HG02763 (cell line): ENCODE measurements around the gene CDK14.

Source experiments
- ATAC-seq: cut with Tn5 transposase; IDR thresholded peaks from one replicate; pipeline ENCODE4 v1.9.1; 2021; ENCODE audit warnings: mild to moderate bottlenecking, moderate library complexity; ENCODE audit not compliant: unreplicated experiment

CDK14 gene

DNA sequence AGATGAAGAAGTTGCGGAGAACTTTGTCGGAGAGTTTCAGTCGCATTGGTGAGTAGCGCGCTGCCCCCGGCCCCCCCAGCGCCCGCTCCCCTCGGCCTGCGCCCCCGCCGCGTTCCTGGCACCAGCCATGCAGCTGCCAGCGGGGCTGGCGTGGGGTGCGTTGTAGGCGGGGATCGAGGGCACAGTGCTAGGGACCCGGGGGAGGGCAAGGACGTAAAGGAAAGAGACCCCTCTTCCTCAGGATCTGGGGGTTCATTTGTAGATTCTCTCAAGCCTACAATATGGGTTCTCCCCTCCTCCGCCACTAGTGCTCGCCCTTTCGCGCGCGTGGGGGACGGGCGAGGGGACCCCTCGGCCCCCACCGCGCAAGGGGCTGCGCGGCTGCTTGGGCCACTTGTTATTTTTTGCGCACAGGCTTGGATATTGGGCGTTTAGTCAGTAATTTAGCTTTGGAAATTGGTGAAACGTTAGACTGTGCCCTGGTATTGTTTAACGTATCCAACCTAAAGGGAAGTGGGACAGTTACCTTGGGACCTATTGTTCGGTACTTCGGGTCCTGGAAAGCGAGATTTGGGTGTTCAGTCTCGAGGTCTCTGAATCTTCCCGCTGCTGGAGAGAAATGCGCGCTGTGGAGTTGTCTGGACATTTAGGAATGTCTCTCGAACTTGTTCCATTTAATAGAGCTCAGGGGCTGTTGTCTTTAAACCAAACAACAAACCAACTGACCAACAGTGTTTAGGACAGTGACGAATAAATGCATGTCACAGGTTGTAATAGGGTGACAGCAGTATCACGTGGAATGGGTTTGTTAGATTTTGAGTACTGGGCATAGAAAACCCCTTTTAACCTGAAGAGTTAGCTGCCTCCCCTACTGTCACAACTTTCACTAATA is 796 bp downstream of the CDK14 start:
- peak; percentile 19 for ATAC-seq

DNA sequence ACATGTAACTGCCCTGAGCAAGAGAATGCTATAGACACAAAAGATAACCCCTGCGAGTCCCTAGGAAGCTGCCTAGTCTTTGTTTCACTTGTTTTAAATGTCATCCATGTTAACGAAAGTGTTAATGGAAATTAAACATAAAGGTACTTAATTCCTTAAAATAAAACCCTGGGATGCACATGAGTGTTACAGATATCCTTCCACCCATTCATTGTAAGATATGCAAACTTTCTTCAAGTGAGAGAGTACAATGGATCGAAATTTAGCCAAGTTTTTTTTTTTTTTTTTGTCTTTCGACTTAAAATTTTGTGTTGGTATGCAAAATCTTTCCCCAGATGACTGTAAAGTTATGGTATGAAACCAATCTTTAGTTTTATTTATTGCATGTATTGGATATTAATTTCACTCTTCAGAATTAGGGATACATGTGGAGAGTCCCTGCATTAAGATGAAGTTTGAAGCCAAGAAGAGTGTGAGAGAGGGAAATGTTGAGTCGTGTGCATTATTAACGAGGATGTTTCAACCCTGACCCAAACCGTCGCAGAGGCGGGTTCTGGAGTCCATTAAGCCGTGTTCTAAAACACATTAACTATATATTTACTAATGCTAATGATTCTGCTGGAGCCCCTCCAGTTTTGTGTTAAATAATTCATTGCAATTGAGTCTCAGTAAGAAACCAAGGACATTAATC is 1.6 kb downstream of the CDK14 start:
- ATAC-seq = no peak

DNA sequence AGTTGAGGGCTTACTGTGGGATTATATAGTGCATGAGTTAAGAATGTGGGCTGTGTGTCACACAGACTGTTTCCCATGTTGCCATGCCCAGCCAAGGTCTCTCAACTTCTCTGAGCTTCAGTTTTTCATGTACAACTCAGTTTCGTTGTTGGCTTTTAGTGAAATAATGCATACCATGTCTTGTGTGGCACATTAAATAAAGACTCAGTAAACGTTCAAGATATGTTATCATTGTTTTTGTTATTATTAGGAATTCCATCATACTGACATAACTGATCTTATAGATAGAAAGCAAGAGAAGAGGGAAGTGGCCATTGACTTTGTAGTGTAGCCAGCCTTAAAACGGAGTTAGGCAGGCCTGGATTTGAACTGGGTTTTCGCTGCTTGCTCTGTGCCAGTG is 2.9 kb downstream of the CDK14 start:
- no peak for ATAC-seq

DNA sequence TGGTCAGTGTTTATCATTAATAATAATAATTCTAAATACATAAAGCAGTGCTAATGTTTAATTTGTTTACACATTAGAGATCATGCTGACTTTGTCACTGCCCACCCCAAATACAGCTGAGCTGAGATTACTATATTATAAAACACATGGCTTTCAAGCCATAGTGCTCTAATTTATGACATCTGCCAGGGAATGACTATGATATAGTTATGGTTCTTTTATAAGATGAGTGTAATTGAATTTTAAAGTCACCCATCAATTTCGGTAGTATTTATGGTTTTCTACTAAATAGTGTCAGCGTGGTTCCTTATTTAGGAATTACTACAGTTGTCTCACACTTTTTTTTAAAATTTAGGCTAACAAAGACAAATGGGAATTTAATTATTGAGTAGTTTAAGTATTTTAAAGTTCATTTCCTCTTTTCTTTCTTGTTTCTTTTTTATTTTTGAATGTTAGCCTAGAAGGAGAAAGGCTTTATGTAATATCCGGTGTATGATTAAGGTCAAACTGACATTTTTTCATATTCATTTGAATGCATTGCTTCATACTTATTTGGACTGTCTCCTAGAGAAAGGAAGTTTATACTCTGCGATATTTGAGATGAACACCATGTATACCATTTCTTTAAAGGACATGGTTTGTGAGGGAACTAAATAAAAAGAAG is 3.9 kb downstream of the CDK14 start:
- ATAC-seq = no peak

DNA sequence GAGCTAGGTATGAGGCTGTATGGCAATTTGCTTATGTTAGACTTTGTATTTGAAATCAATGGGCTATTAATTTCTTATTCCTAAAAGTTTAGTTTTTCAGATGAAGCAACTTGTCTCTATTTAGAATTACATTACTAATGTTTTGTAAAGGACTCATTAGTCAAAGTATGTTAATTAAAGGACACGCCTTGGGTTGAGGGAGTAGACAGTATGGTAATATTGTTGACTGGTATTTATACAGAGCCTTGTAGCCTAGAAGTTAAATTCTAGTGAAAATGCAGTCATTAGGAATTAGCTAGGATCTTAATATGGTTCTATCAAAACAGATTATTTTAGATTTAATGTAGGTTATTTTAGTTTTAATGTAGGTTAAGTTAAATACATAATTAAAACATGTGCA is 6.2 kb downstream of the CDK14 start:
- no peak for ATAC-seq

DNA sequence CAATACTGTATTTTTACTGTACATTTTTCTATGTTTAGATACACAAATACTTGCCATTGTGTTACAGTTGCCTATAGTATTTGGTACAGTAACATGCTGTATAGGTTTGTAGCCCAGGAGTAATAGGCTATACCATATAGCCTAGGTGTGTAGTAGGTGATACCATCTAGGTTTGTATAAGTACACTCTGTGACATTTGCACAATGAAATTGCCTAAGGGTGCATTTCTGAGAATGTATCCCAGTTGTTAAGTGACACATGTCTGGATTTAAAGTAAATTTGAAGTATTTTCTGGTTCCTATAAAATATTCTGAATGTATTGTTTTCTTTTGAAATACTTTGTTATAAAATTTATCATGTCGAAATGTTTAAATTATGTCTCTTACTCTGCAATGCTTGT is 7.2 kb downstream of the CDK14 start:
- no peak for ATAC-seq

DNA sequence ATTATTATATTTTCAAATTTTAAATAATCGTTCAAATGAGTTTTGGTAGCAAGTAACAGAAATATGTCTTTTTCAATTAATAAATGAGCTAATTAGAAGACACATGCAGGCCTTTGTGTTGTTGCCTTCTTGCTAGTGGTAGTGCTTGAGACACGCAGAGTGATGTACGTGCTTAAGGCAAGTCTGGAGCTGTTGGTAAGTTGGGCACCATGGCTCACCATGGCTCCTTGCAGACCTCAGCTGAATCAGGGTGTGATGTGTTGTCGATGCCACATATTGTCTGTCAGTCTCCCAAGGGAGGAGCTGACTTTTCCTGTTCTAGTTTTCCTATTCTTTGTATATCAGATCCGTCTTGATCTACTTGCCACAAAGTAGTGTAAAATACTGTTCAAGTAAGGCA is 8.3 kb downstream of the CDK14 start:
- no peak for ATAC-seq

DNA sequence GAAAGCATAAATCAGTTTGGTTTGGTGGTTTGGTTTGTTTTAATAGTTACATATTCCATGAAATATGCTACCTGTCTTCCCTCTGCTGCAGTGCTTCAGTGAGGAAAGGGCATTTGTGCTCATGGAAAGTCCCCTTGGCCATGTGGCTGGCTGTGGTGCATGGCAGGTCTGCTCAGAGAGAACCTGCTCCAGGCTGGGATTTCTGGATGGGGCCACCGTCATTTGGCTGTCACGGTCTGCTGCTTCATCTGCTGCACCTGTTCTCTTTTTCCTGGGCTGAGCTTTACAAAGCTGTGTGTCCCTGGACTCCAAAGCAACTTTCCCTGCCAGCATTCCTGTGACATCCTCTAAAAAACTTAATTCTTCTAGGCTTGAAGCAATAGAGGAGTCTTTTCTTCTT is 8.9 kb downstream of the CDK14 start:
- ATAC-seq = peak; percentile 57

DNA sequence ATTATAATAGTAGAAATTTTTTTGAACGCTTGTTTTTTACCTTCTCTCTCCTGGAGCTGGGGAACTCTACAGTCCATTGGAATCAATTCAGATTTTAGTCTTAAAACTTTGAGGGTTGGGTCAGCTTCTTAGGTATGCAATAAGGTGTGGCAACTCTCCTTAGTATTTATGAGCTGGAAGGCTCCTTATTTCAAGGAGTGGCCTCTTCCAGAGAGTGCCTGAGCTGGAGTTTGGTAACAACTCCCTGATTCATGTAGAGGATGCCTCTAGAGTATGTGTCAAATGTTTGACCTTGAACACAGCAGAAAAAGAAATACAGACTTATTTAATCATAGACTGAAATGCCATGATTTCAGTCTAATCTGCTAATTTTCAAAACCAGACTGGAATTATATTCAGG is 11.1 kb downstream of the CDK14 start:
- no peak for ATAC-seq

DNA sequence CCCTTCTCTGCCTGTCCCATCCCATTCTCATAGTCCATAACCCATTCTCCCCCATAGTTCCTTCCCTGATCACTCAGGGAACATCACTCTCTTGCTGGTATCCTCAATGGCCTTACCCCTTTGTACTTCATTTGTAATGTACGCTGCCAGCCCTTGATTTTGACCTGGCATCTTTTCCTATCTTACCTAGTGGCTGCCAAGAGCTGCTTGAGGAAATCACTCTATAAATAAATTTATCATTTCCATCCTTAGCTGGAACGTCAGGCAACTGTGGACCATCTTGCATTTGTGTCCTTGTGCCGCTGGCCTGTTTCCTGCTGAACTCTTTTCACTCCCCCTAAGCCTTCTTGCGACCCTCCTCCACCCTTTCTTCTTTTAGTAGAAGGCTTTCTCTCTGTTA is 14.0 kb downstream of the CDK14 start:
- no peak for ATAC-seq

DNA sequence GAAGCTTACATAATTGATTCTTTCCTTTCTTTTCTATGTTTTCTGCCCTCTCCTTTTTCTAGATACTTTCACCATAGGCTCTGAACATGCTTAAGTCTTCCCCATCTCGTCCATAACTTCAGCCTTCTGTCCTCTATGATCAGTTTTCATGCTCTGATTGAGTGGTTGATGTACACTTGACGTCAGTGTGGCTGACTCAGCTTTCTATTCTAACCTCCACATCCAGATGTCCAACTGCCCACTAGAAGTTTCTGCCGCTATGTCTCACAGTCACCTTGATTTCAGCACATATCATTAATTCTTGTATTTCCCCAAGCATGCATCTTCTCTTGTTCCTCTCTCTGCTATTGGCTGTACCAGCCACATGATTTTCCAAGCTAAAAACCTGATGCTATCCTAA is 15.0 kb downstream of the CDK14 start:
- no peak for ATAC-seq

DNA sequence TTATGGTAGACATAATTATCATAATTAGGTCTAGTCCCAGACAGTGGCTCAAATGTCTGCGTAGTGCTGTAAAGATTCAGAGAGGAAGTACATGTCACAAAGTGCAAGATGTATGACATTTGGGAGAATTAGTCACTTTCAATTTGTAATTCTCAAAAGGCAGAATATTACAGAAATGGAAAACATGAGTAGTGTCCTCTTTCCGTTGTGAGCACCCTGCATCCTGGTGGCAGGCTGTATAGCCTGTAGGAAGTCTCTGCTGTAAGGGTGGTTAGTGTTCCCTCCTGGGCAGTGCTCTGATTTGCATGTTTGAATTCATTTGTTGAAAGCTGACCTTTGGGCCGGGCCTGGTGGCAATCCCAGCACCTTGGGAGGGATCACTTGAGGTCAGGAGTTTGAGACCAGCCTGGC is 17.0 kb downstream of the CDK14 start:
- ATAC-seq = peak; percentile 82

DNA sequence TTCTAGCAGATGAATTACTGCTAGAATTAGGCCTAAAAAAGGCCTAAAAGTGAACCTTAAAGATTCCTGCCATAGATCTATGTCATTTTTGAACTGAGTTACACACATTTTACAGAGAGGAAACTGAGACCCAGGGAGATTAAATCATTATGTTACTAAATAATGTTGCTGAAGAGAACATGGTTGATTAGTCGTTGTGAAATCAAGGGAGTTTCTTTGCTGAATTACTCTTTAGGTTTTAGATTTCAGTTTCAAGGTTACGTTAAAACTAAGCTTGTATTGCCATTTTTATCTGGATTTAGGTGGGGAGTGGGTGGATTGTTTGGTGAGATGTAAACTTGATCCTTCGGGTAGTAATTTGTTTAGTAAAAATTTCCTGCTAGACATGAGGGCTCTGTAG is 21.3 kb downstream of the CDK14 start:
- no peak for ATAC-seq

DNA sequence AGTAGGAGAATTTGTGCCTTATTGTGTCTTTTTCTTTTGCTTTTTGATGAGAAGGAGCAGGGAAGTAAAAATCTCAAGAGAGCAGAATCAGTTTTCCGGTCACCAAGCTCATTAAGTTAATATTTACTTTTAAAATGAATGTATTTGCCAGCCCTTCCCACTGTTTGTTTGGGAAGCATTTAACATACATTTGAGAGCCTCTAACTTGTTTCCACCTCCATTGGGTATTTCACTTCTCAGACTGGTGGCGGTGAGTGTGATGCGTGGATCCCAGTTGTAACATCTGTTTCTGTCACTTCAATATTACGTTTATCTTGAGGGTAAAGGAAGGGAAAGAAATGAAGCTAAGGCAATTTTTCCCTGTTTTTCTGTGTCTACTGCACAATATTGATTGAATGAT is 22.8 kb downstream of the CDK14 start:
- ATAC-seq = no peak

DNA sequence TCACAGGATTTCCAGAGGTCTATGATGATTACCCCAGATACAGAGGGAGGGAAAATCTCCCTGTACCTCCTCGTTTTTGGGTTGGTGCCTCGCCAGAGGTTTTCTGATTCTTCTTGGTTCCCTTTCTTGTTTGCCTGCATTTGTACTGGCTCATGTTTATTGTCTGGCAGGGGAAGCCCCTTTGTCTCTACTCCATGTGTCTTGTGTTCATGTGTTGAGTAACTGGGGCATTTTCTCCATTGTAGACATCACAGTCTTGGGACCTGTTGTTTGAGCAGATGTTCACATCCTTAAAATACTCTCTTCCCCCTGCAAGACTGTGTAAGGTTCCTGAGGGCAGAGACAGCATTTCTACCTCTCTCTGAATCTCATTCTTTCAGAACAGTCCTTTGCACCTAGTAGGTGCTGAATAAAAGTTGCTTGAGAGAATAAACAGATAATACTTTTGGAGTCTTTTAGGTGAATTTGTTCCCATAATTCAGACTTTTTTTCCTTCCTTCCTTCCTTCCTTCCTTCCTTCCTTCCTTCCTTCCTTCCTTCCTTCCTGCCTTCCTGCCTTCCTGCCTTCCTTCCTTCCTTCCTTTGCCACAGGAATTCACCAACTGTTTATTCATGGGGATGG is 25.1 kb downstream of the CDK14 start:
- ATAC-seq = no peak

DNA sequence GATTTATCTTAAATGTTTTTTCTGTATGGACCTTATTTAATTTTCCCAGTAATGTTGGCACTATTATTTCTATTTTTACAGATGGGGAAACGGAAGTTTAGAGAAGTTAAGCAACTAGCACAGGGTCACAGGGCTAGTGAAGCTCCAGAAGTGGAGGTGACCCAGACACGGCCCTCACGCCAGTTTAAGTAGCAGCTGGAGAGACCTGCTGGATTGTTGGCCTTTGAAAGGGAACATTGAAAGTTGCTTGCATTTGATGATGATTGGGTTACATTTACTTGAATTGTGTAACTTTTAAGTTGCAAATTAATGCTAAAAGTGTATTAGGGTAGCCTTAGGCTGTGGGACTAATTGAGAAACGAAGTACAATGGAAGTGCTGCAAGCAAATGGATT is 25.6 kb downstream of the CDK14 start:
- ATAC-seq = no peak

DNA sequence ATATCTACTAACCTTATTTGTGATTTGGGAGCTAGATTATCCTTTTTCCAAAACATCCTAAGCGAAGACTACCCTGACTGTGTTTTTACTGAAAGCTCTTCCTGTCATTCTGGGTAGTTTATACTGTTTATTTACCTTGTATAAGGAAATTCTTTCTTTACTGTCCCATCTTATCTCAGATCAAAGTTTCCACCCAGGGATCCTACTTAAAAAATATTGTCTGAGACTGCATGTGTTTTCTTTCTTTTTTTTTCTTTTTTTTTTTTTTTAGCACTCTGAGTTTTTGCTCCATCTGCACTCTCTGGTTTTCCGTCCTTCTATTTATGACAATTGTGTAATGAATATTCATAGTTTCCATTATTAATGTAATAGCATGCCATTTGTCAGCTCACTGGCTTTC is 26.5 kb downstream of the CDK14 start:
- ATAC-seq = no peak

DNA sequence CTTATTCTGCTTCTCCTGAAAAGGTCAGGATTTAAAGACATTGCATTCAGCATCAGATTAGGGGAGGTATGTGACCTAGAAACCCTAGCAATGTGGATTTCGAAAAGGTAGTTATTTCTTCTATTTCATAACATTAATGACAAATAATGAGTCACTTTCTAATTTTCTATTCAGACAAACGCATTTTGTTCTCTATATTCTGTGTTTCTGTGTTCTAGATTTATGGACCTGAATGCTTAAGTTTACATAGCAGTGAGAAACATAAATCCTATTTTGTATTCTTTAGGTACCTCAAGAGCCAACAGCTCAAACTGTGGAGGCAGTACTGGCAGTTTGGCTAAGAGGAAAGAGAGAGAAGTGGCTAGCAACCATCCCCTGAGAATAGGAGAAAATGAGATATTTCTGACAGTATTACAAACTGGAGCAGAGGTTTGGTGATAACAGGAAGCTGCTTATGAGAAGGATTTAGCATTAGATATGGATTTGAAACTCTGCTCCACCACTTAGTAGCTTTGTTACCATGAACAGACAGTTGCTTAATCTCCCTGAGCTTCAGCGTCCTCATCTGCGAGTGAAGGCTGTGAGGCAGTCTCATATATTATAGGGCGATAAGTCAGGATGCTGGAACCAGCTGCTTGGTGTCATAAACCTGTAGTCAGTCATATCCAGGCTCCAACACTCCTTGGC is 28.2 kb downstream of the CDK14 start:
- ATAC-seq = no peak

DNA sequence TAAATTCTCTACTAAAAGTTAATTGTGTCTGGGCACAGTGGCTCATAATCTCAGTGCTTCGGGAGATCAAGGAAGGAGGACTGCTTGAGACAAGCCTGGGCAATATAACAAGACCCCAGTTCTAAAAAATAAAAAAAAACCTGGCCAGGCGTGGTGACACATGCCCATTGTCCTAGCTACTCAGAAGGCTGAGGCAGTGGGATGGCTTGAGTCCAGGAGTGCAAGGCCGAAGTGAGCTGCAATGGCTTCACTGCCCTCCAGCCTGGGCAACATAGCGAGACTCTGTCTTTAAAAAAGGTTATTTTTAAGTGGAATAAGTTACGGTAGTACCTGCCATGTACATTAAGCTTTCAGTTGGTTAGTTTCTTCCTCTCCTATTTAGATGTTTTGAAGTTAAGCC is 28.9 kb downstream of the CDK14 start:
- no peak for ATAC-seq

DNA sequence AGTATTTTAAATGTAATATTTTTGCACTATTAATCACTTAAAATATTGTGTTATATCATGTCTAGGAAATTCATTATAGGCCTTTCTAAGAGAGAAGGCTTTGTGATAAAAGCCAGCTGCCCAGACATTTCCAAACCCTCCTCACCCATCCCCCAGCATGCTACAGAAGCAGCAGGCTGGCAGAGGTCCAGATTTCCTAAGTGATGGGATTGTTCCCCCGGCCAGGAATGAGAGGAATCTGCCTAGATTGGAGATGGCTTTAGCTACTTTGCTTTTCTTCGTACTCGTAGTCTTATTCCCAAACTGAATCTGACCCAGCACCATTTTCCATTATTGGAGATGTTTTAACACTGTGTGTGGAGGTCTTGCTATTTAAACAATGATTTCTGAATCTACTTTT is 29.4 kb downstream of the CDK14 start:
- ATAC-seq = no peak

DNA sequence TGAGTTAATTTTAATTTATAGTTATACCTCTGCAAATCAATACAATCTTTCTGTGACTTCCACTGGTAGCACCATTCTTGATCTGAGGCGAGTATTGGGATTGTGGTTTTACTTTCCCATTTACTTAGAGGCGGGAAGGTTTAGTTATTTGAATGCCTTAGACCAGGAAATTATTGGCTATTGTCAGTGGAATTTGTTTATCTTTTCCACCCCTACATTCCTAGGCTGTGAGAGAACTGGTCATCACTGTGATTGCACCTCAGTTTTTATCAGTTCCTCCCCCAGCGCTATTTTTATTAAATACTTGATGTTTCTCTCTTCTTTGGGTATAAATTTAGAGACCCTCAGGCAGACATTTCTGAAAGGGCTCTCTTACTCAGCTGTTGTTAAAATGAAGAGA is 29.9 kb downstream of the CDK14 start:
- no peak for ATAC-seq
